VCaP (cell line): ENCODE data around the gene CLEC19A.

ENCODE experiments used
- H3K27ac ChIP-seq: fragments of 450-650 bp; 2 replicates; pipeline ENCODE4 v1.5.1; 2017
- CTCF ChIP-seq: fragments of 450-650 bp; conservative IDR thresholded peaks from 2 replicates; pipeline ENCODE4 v1.5.1; 2017; ENCODE audit warnings: mild to moderate bottlenecking, moderate library complexity

Gene CLEC19A

GRCh38 chr16:19294156-19294649, 8.7 kb downstream of the CLEC19A start:
- no peak for TF ChIP-seq CTCF
- H3K27ac ChIP-seq, result no peak overlapping the region

DNA sequence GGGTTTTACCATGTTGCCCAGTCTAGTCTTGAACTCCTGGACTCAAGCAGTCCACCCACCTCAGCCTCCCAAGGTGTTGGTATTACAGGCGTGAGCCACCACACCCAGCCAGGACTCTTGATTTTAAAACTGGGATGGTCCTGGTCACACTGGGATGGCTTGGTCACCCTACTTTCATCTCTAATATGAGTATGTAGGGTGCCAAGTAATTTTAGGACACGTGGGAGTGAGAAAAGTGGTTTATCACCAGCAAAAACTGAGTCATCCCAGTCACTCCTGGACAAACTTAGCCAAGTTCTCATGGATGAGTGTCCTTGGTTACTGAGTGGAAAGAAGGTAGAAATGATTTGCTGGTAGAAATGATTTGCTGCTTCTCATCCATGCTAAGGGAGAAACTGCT, 9.9 kb downstream of the CLEC19A start:
- H3K27ac ChIP-seq, result no peak overlapping the region
- no peak for TF ChIP-seq CTCF

- no peak overlapping the region for H3K27ac ChIP-seq
- TF ChIP-seq CTCF, result no peak
These were observed 11.9 kb downstream of the CLEC19A start for GRCh38 chr16:19297454-19297853.

DNA sequence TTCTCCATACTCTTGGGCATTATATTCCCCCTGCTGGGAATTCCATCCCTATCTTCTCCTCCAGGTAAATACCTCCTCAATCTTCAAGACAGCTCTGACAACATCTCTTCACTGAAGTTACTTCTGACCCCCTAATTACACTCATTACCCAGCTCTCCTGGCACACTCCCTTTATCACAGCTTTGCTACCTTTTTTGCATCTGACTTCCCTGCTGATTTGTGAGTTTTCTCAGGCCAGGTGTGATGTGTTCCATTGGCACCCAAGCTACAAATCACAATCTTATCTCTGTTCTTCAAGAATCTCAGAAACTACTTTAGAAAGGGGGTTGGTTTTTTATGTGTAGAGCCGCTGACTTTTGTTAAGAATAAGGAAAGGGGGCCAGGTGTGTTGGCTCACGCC, 14.0 kb downstream of the CLEC19A start:
- no peak overlapping the region for H3K27ac ChIP-seq
- no peak for TF ChIP-seq CTCF

GRCh38 chr16:19301931-19302330, 16.4 kb downstream of the CLEC19A start:
- no peak overlapping the region for H3K27ac ChIP-seq
- no peak for TF ChIP-seq CTCF

GRCh38 chr16:19304750-19305149, 19.2 kb downstream of the CLEC19A start:
- no peak for TF ChIP-seq CTCF
- H3K27ac ChIP-seq, result no peak overlapping the region

GRCh38 chr16:19305443-19305842, 19.9 kb downstream of the CLEC19A start:
- no peak overlapping the region for H3K27ac ChIP-seq
- no peak for TF ChIP-seq CTCF
